Muscle of leg (tissue), 11 donors: ENCODE measurements around the gene KLHDC9. TPM values are rescaled to one million over a fixed set of nuclear protein-coding genes. Genes with fewer than 3 reads are reported as not detected.
"Not testable (repeated sequence)": the region's sequence is repeated elsewhere in the genome, so short reads cannot be mapped to it uniquely, and the experiment has no call there.

Source experiments
- DNase-seq: peaks from one replicate; pipeline ENCODE4 v3.0.0; 2013
- H3K27ac ChIP-seq: one replicate; pipeline ENCODE4 v1.5.1; 2013; ENCODE audit warnings: mild to moderate bottlenecking, low read length, control low read depth
- H3K27me3 ChIP-seq: one replicate; pipeline ENCODE4 v1.6.1; 2013; ENCODE audit warnings: low read length; ENCODE audit not compliant: control insufficient read depth, insufficient read depth
- H3K36me3 ChIP-seq: one replicate; pipeline ENCODE4 v1.6.1; 2013; ENCODE audit warnings: low read length; ENCODE audit not compliant: control insufficient read depth, insufficient read depth
- H3K4me1 ChIP-seq: one replicate; pipeline ENCODE4 v1.6.1; 2013; ENCODE audit warnings: low read length; ENCODE audit not compliant: control insufficient read depth, insufficient read depth
- H3K4me3 ChIP-seq: one replicate; pipeline ENCODE4 v1.5.1; 2013; ENCODE audit warnings: low read length, control low read depth
- H3K9me3 ChIP-seq: replicated peaks from 2 replicates; pipeline ENCODE4 v1.6.1; 2013; ENCODE audit warnings: low read depth, low read length; ENCODE audit not compliant: control insufficient read depth
- WGBS: methylation state at CpG from one replicate; pipeline ENCODE4 v1.1.5; 2013; ENCODE audit warnings: missing lambda C conversion rate; ENCODE audit not compliant: insufficient coverage; 5-methylcytosine and 5-hydroxymethylcytosine counted together
- polyA plus RNA-seq, 8 donors: library from polyadenylated mRNA; unstranded; fragments of 120-200 nt; gene quantifications; one replicate each; pipeline versions ENCODE4 v1.2.1 to v1.2.3, GENCODE V29; 2013; ENCODE audit warnings: inconsistent platforms in 1 of 8, low replicate concordance in 1 of 8; ENCODE audit not compliant: insufficient read length in 8 of 8, insufficient read depth in 1 of 8
- total RNA-seq: library from RNA; stranded (reverse); fragments of 120-200 nt; gene quantifications from one replicate; pipeline ENCODE4 v1.2.4, GENCODE V29; 2013

Gene KLHDC9
- total and polyA plus RNA-seq, 9 donors: 0.23 to 1.5 (median 0.65) TPM

DNA sequence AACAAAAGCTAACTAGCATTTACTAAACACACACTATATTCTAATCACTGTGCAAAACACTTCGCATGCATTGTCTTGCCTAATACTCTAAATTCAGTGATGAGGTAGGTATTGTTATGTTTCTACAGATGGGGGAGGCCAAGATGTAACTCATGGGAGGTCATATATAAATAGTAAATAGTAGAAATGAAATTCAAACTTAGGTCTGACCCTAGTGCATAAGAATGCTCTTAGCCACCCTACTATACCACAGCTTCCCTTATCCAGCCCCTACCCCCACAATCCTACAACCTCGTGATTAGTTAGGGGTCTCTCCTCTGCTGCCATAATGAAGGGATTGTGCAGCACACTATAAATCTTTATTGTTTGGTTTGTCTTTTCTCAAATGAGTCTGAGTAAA is 16.4 kb downstream of the KLHDC9 start:
- Histone ChIP-seq H3K36me3 (peaks cover 5% of the 10 kb centered on the region), H3K4me3 (no peak overlapping the region), H3K27me3 (no peaks in the 10 kb centered on the region), H3K9me3 (no peaks in the 10 kb centered on the region), H3K4me1 (peaks cover 22% of the 10 kb centered on the region), H3K27ac (no peak overlapping the region)
- WGBS: no CpG with 5 or more reads among the region's 2 CpGs
- no peak for DNase-seq

DNA sequence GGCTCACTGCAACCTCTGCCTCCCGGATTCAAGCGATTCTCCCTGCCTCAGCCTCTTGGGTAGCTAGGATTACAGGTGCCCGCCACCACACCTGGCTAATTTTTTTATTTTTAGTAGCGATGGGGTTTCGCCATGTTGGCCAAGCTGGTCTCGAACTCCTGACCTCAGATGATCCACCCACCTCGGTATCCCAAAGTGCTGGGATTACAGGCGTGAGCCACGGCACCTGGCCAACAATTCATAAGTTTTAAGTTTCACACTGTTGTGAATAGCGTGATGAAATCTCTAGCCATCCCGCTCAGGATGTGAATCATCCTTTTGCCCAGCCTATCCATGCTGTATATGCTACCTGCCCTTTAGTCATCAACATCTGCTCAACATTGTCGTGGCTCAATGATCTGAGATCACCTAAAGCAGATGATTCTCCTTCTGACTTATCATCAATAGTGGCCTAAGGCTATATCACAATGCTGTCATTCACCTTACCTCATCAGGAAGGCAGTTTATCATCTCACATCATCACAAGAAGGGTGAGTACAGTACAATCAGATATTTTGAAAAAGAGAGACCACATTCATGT is 17.1 kb downstream of the KLHDC9 start:
- Histone ChIP-seq H3K27ac (no peak overlapping the region), H3K4me1 (peaks cover 26% of the 10 kb centered on the region), H3K9me3 (no peaks in the 10 kb centered on the region), H3K4me3 (no peak overlapping the region), H3K27me3 (no peaks in the 10 kb centered on the region), H3K36me3 (peaks cover 12% of the 10 kb centered on the region)
- WGBS: 94% methylated on average over 10 of the region's 12 CpGs
- no peak for DNase-seq

DNA sequence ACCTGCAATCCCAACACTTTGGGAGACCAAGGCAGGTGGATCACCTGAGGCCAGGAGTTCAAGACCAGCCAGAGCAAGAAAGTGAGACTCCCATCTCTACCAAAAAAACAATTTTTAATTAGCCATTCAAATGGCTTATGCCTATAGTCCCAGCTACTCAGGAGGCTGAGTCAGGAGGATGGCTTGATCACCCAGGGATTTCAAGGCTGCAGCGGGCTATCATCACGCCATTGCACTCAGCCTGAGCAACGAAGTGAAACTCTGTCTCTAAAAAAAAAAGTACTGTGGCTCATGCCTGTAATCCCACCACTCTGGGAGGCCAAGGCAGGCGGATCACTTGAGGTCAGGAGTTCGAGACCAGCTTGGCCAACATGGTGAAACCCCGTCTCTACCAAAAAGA is 17.8 kb downstream of the KLHDC9 start:
- not testable (repeated sequence) for H3K27ac ChIP-seq, DNase-seq, H3K4me3 ChIP-seq, H3K9me3 ChIP-seq, H3K27me3 ChIP-seq
- Histone ChIP-seq H3K4me1 (peaks cover 28% of the 10 kb centered on the region), H3K36me3 (peaks cover 19% of the 10 kb centered on the region)
- 90% methylated on average over 5 of the region's 6 CpGs for WGBS

DNA sequence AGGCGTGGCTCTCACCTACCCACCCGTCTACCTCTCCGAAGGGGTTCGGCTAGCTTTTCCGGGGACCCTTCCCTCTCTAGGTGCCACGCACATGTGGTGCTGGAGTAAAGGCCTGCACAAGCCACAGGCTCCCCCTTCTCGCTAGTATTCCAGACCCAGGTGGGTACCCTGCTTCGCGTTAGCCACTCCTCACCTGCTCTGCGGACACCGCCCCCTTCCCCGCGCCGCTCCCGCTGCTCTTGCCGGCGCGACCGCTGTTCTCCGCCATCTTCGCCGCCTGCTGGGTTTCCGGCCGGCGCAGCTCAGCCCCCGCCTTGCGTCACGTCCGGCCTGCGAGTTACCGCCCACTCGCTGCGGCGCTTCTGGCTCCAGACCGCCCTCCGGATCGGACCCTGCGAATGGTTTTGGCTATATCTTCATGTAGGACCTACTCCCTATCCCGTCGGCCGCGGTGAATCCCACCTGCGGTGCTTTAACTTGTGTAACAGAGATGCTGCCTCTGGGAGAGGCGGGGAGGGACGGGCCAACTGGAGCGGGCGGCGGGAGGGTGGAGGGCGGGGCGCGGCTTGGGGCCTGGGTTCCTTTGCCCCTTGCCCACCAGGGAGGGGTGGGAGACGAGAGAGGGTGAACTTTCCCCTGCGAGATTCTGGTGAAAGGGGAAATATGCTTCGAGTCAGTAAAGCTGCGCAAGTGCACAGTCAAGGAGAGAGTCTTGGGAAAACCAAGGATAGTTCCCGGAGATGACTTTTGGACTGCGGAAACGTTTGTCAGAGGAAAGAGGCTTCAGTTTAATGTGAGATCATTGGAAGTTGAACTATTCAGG is 19.8 kb downstream of the KLHDC9 start, which contains the start of the genes NIT1 and PFDN2:
Gene NIT1 (plus strand): TSS at position 347 of the 823 bp plus-strand sequence. CDS start 72 bp downstream, at position 419.
Gene PFDN2 (minus strand): TSS at position 279 of the 823 bp plus-strand sequence. CDS start 11 bp downstream, at position 268.
- H3K27ac ChIP-seq: peak within 1 kb of the TSS; percentile 98
- H3K27me3 ChIP-seq: no peaks in the 10 kb centered on the region
- WGBS: 0% methylated on average over 52 of the region's 58 CpGs
- peaks cover 39% of the 10 kb centered on the region for H3K36me3 ChIP-seq
- peak within 1 kb of the TSS; percentile 100 for H3K4me3 ChIP-seq
- H3K4me1 ChIP-seq: peaks cover 28% of the 10 kb centered on the region
- DNase-seq: peak; percentile 94
- no peaks in the 10 kb centered on the region for H3K9me3 ChIP-seq

DNA sequence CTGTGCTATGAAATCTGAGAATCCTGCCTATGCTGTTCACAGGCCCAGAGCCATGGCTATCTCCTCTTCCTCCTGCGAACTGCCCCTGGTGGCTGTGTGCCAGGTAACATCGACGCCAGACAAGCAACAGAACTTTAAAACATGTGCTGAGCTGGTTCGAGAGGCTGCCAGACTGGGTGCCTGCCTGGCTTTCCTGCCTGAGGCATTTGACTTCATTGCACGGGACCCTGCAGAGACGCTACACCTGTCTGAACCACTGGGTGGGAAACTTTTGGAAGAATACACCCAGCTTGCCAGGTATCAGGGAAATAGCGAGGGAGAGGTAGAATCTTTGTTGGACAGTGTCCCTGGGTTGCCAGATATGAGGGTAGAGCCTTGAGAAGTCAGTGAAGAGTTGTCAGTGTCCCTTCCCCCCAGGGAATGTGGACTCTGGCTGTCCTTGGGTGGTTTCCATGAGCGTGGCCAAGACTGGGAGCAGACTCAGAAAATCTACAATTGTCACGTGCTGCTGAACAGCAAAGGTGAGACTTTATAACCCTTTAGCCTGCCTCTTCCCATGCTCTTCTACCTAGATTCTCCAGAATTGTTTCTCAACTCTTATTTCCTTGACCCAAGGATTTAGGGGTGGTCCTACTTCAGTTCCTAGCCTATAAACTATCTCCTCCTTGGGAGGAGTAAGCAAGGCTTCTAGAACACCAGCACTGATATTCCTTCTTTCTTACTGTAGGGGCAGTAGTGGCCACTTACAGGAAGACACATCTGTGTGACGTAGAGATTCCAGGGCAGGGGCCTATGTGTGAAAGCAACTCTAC is 21.1 kb downstream of the KLHDC9 start:
- H3K4me1 ChIP-seq: peaks cover 28% of the 10 kb centered on the region
- peak; percentile 86 for DNase-seq
- H3K27me3 ChIP-seq: no peaks in the 10 kb centered on the region
- 55% methylated on average over 9 of the region's 10 CpGs for WGBS
- H3K4me3 ChIP-seq: no peak overlapping the region
- peaks cover 50% of the 10 kb centered on the region for H3K36me3 ChIP-seq
- H3K9me3 ChIP-seq: no peaks in the 10 kb centered on the region
- peak overlapping the region; percentile 98 for H3K27ac ChIP-seq

DNA sequence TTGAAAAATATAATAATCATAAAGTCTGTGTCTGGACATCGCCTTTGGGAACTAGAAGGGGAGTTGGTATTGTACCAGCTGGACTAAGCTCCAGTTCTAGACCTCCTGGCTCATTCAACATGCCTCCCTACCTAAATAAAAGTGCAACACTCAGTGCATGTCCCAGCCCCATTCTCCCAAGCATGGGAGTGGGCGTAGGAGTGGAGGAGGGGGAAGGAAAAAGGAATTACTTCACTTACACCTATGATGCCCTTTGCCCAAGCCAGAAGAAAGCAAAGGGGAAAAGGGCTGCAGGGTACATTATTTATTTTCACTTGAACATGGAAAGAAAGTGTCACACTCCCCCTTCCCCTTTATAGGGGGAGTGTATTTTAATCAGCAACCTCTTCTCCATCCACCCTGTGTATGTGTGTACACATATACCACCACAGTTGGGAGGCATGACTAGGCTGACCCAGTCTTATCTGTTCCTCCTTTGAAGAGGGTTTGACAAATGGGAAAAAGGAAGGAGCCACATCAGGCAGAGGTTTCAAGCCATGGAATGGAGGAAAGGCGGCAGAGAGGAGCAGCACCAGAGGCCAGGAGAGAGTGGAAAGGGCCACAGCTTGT is 23.0 kb downstream of the KLHDC9 start:
- Histone ChIP-seq H3K27ac (no peak overlapping the region), H3K4me1 (peaks cover 28% of the 10 kb centered on the region), H3K36me3 (peaks cover 59% of the 10 kb centered on the region)

DNA sequence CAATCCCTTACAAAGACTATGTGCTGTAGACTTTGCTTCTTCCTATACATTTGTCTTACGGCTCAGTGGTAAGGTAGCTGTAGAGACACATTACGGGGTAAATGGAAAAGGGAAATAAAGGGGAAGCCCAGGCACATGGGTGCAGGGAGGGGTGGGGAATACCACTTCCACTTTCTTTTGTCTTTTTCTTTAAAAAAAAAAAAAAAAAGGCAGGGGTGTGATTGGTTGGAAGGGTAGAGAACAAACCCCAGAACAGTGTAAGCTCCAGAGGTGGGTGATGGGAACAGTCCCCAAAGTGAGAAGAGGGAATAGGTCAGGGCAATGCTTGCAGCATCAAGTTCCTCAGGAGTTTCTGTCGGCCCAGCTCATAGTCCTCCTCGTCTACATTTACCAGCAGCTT is 23.7 kb downstream of the KLHDC9 start:
- Histone ChIP-seq H3K27ac (no peak overlapping the region), H3K27me3 (no peaks in the 10 kb centered on the region), H3K4me3 (no peak overlapping the region), H3K36me3 (peaks cover 63% of the 10 kb centered on the region), H3K4me1 (peaks cover 22% of the 10 kb centered on the region), H3K9me3 (no peaks in the 10 kb centered on the region)
- no peak for DNase-seq
- WGBS: 72% methylated on average over 2 of the region's 4 CpGs

More for the DNA sequence above, 23.0 kb downstream of the KLHDC9 start:
- Histone ChIP-seq H3K27me3 (no peaks in the 10 kb centered on the region), H3K9me3 (no peaks in the 10 kb centered on the region), H3K4me3 (no peak overlapping the region)
- no peak for DNase-seq
- WGBS: no CpG with 5 or more reads among the region's 3 CpGs

DNA sequence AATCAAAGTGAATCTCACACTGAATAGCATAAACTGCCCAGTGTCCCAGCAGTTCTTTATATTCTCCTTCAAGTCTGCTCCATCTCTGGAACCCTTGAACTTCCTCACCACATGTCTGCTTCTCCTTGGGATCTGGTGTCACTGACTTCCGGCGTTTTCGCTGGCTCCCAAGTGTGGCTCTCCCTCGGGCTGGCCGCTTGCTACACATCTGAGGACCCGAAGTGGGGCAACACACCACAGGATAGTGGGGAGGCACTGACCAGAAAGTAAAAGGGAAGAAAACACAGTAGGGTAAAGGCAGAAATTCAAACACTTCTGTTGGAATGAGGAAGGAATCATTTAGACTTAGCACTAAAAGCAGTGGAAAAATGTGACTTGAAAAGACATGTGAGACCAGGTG is 24.8 kb downstream of the KLHDC9 start:
- DNase-seq: no peak
- peaks cover 72% of the 10 kb centered on the region for H3K36me3 ChIP-seq
- H3K9me3 ChIP-seq: no peaks in the 10 kb centered on the region
- no peak overlapping the region for H3K4me3 ChIP-seq
- H3K4me1 ChIP-seq: peaks cover 21% of the 10 kb centered on the region
- no peaks in the 10 kb centered on the region for H3K27me3 ChIP-seq
- WGBS: 69% methylated on average over 3 of the region's 6 CpGs
- no peak overlapping the region for H3K27ac ChIP-seq

DNA sequence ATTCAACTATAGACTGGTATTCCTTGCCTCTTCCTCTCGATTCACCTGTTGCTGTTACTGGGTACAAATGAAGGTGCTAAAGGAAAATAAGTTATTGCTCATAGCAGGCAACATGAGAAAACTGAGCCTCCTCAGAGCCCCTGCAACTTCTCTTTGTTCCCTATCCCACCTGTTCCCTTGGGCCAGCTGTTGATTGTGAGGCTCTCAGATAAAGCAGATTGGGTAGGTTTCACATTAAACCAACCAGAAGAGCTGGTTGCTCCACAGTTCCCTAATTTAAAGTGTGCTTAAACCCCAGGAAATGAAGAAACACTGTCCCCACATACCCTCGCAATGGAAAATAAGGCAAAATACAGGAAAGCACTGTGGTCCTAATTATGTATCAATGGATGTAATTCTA is 29.5 kb downstream of the KLHDC9 start:
- no peaks in the 10 kb centered on the region for H3K9me3 ChIP-seq
- no peaks in the 10 kb centered on the region for H3K27me3 ChIP-seq
- peaks cover 56% of the 10 kb centered on the region for H3K36me3 ChIP-seq
- H3K27ac ChIP-seq: no peak overlapping the region
- peaks cover 22% of the 10 kb centered on the region for H3K4me1 ChIP-seq
- no CpG with 5 or more reads among the region's 2 CpGs for WGBS
- no peak overlapping the region for H3K4me3 ChIP-seq
- DNase-seq: no peak
